HG03060 (cell line): Measurements from ENCODE around the gene SUCLG1.

Experiments
- ATAC-seq: cut with Tn5 transposase; IDR thresholded peaks from one replicate; pipeline ENCODE4 v1.9.1; 2021; ENCODE audit warnings: low read depth, moderate number of reproducible peaks; ENCODE audit not compliant: unreplicated experiment

Gene SUCLG1

DNA sequence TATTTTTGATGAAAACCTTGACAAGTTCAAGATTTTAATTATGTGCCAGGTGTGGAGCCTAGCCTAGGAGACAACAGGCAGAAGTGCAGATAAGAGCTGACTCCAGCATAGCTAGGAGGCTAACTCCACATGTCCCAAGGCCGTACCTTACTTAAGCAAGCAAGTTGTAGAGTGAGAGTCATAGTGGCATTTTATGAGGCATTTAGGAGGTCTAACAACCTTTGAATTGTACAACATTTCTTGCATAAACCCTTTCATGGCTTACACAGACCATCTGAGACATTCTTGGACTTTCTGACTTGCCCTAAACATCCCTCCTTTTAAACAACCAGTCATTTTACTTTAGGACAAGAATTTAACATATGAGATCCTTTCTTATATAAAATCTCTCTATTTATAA, 8.3 kb upstream of the SUCLG1 start:
- ATAC-seq, result no peak

DNA sequence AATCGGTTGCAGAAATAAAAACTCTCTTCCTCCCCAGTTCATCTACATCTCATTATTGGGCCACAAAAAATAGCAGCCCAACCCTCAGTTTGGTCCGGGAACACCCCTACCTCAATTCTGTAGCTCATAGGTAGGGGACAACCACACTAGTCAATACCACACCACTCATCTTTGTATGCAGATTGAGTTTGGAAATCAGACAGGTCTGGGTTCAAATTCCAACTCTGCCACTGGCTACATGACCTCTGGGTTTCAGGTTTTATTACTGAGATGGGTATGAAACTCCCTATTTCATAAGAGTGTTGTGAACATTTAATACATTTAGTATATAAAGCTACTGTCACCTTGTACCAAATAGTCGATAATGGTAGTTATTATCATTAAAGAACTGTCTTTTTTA, 2.2 kb upstream of the SUCLG1 start:
- ATAC-seq, result no peak

DNA sequence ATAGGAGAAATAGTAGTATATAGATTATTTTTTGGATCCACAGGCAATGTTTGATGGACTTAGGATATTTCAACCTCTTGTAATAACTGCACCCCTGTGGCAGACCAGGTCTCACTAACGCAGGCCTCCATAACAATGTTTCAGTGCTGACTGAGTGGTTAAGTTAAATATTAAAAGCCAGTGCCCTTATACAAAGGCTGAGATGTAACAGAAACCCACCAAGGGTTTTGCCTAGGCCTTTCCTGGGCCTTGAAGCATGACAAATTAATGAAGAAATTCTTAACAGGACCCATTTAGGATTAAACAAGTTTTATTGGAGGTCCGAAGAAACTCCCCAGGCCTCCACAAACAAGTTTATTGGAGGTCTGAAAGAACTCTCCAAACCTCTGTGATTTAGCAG, 1.6 kb upstream of the SUCLG1 start:
- ATAC-seq, result no peak

DNA sequence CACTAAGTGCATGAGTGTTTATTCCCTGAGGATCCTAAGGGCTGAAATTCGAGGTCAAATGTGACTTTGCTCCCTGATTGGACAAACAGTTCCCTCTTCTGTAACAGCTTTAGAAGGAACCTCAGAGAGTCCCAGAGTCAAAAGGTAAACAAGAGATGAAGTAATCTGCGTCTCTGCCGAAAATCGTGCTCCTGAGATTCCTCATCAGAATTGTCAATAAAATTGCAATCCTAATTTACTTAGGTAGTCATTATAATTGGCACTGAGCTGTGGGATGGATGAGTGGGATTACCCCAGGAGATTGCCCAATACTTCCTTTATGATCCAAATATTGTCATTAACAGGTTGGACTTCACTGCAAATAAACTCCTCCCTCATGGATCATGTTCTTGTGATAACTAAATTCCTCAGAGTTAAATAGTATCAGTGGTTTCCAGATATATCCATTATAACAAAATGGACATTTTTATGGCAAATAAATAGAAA, 907 bp upstream of the SUCLG1 start:
- ATAC-seq, result no peak

DNA sequence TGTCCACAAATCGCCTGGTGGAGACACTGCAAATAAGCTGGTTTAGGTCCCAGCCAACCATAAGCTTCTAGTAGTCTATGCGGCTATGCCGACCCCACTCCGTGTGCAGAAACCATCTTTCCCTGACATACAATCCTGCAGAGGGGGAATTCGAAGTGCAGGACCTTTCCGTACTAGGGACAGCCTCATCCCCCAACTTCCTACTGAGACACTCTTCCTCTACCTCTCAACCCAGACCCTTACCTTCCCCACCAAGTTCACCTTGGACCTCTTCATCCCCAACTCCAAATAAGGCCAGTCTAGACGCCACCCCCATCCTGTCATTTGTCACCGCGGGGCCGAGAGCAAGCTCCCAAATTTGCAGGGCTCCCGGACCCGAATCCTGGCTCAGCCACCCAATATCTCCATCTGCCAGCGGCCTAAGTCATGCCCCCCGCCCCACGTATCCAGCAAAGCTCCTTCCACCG, 496 bp downstream of the SUCLG1 start:
- ATAC-seq, result no peak

DNA sequence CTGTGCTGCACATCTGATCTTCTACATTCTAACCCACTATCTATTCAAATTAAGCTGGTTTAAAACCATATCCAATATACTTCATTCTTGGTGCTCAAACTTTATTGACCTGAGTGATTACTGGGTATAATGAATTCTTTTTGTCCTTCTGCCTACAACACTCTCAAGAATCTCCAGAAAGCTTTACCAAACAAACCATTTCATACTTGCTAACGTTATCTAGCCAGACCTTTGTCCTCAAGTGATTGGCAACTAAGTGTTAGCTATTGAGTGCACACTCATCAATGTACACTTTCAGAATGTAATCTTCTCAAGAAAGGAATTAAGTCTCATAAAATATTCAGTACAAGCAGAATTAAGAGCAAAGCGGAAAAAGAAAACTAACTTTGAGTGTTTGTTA, 1.4 kb downstream of the SUCLG1 start:
- ATAC-seq, result no peak

DNA sequence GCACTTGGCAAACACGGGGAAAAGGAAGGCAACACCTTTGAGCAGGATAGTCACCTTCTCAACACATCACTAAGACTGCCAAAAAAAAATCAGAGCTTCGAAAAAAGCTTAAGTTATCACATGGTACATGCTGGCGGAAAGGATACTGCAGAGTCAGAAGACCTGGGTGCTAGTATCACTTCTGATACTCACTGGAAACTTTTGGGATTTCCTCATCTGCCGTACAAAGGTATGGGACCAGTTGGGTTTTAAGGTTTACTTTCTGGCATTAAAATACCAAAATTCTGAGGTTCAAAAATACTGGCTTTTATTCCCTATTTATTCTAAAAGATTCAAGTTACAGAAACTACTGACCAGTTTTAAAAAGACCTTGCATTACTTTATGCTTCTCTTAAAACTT, 2.9 kb downstream of the SUCLG1 start:
- no peak for ATAC-seq

DNA sequence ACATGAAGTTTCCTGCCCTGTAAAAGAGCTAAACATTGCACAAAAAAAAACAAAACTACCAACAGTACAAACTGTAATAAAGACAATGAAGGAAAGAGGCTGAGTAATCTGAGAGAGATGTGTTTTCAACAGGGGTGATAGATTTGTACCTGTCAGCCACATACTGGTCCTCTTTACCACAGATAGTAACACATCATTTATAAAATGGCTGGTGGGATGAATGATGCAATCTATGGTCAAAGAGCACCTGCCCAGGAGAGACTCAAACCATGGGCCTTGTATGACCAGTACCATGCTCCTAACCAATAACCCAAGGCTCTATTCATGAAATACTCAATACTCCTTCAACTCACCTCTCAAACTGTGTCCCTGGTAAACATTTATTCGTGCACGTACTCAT, 4.5 kb downstream of the SUCLG1 start:
- ATAC-seq, result no peak

DNA sequence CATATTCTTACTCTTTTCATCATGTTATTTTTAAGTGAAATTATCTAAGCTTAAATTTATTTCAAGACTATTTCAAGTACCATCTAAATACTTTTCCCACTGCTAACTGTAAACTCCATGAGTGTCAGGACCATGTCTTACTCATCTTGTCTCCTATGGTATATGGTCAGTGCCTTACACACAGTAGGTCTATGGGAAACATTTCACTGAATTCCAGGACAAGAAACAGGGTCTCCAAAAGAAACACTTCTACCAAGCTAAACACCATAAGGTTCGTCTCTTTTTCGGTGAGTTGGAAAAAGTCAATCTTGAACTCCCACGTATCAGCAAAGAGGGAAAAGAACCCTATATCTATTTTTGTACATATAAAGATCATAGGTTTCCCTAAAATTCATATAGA, 6.5 kb downstream of the SUCLG1 start:
- ATAC-seq, result no peak

DNA sequence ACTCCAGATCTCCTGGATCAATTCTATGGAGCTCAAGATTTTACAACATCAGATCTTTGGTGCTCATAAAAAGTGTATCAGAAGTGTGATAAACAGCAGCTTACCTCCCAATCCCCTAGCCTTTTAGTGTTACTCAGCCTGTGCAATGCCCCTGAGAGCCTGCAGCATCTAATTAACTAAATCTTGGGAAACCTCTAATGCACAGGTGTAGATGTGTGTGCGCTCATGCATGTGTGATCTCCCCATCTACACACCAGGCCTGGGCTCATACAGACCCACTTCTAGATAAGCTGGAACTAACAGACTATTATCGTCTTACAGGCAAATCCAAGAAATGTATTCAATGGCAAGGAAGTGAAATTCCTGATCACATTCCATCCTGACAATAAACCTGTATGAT, 7.5 kb downstream of the SUCLG1 start:
- ATAC-seq, result no peak

DNA sequence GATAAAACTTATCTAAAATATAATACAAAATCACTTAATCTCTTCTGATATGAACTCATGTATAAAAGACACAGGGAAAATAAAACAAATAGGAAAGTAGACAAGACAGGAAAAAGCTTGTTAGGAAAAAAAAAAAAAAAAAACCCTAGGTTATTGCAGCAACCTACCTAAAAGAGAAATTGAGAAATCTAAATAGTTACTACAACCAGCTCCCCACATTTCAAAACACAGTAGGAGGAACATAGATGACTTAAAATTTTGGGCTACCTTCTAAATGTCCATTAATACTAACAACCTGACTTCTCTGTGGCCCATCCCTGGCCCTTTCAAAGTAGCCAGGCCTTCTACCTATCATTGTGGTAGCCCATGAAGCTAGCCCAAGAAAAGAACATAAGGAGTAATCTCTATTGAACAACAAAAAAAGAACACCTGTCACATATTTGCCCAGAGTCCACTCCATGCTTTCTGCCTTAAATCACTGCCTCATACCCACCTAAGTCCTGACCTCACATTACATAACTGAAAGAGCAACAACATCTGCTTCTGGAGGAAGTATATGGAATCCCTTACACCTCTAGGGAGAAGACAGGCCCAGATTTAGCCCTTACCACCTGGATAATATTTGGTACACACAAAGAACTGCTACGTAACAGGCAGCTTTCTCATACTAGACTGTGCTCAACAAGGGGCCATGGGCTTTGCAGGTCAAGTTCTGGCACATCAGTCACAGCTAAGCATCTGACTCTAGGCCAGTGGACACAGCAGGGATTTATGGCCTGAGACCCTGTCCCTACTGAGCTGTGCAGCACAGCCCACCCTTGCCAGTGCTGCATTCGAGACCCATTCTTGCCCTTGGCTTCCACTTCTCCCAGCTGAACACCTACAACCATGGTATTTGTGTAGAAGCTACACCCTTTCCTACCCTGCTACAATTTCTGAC, 8.5 kb downstream of the SUCLG1 start:
- ATAC-seq, result no peak

DNA sequence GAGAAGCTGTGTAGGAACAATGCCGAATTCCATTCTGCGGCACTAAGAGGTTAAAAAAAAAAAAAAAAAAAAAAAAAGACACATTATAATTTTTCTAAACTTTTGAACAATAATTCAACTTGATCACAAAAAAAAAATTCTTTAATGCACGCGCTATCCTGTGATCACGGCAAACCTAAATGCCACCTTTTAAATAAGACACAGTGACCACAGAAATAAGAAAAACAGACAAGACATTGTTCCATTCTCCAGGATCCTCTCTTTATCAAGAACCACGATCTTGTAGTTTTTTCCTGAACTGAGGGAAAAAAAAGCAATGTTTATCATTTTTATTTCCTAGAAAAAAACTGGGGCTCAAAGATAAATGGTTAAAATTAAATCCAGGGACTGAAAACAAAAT, 9.4 kb downstream of the SUCLG1 start:
- no peak for ATAC-seq

DNA sequence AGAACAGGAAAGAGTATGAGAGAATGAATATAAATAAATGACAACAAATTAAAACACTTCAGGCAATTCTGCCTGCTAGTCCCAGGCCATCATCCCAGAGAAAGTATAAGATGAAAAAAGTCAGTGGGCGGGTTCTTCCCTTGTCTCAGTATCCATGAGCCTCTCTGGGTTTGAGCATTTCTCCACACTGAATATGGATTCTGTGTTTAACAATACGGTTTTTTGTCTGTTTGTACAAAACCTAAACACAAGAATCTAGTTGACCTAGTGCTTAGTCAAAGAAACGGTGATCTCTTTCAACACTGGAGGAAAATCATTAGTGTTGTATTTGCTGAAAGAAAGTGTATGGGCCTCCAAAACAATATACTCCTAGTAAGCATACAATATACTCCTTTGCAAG, 10.0 kb downstream of the SUCLG1 start:
- no peak for ATAC-seq

DNA sequence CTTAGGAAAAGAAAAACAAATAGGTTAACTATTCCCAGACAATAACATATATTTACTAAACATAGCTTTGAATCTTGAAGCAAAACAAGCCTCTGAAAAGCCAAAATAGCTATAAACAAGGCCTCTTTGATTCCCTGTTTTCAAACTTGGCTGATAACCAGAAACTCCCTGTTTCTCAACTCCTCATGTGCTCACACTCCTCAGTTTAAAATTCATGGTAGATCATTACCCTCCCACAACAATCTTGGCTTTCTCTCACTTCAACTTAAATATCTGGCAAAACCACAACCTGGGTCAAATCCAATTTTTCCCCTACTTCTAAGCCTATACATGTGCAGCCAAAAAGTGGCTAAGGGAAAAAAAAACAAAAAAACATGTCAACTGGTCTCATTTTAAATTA, 15.6 kb downstream of the SUCLG1 start:
- no peak for ATAC-seq

DNA sequence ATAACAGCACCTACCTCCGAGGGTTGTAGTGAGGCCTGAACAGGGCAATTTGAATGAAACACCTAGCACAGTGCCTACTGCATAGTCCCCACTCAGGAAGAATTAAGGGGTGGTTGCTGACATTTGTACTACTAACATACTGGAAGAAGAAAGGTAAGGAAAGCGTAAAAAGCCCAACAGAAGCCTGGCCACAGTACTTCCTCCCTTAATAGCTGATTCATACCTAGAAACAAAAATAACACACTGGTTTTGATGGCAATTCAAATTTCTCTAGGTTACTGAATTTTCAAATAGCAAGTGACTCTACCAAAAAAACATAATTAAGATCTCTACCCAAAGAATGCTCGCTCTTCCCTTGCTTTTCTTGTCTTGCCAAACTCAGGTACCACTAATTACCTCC, 16.2 kb downstream of the SUCLG1 start:
- no peak for ATAC-seq

DNA sequence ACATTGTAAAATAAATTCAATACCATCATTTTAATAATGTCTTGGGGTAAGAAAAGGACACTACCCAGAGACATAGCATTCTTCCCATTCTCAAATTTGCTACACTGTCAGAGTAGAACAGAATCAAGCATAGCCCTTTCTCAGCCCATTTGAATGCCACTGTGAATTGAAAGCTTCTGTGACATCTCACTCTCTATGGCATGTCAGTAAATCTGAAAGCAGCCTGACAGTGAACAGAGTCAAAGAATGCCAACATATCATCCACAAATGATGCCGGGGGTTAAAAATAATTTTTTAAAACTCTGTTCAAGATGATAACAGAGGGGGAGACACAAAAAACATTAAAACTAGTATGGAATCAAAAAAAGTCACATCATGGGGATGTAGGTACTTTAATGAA, 17.6 kb downstream of the SUCLG1 start:
- ATAC-seq, result no peak

DNA sequence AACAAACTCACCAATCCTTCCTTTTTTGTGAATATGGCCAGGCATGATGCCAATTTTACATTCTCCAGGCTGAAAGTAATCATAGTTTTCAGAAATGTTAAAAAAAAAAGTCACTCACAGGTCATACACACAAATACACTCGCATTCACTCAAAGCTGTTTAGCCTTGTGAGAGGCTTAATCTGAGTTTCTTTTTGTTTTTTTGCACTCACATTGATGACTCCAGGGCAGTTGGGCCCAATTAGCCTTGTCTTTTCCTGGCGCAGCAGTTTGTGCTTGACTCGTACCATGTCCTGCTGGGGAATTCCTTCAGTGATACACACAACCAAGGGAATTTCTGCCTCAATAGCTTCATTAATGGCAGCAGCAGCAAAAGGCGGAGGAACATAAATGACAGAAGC, 18.0 kb downstream of the SUCLG1 start:
- no peak for ATAC-seq

DNA sequence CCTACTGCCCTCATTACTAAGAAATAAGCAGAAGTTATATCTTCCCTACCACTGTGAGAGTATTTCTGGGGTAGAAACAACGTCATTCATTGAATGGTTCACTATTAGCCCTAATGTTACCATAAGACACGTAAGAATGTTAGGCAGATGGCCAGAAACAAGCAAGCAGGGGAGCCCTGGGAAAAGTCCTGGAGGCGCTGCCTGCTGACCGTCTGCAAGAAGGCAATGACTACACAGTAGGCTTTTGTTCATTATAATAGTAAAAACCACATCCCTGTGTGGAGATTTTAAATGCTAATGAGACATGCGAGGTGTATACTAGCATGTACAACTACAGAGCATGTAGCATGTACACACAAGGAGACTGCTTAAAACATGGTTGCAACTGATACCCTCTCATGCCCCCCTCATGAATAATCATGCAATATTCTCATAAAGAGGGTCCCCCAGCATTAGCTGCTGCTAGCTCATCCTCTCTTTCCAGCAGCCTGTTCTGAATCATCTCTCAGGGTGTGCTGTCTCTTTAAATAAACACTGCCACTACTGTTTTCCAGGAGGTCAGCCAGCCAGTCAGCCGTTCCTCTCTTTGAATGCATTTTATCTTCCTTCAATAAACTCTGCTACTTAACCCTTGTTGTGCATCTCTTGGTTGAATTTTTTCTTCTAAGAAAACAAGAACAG, 23.6 kb downstream of the SUCLG1 start:
- no peak for ATAC-seq

DNA sequence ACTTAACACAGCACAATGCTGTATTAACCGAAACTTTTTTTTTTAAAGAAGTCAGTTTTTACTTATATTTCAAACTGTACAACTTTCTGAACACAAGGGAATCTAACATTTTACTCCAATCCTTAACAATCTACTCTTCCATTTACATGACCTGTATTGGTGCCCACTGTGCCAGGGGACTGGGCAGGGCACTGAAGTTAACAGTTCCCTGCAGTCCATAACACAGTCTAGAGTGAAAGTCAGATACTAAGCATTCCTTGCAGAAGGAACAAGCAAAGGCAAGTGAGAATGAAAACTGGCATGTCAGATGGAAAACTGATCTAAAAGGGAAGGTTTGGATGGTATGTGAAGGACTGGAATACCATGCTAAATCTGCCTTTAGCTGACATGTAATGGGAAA, 29.8 kb downstream of the SUCLG1 start:
- ATAC-seq, result no peak

DNA sequence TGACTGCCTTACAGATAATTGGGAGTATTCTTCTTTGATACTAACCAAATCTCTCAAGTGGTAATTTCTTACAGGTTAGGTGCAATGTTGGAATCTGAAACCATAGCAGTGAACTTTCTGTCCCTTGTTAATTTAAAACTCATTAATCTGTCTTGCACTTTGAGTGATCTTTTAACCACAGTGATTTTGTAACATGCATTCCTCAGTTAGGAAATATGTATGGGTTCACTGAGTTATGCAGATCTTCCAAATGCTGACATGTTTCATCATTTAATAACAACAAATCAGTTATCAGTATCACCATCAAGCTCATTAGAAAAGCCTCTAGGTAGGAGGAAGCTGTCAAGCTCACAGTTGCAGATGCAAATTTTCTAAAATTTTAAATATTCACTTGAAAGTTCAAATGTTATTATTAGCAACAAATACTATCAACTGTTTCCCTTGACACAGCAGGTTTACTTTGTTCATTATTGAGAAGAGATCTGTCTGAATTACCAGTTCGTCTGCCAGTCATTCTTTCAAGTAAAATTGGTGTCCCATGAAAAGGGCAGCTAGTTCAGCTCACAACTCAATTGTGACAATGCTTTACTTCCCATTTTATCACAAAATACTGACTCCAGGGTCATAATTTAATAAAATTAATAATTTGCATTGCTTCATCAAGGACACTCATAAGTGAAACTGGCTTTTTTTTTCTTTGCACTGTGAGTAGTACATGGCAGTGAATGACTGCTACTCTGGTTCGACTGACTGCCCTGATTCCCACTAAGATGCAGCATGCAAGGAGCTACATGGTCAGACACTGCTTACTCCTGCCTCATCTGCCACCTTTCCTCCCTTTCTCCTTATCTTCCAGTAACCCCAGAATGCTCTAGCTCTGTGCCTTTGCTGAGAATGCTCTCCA, 31.6 kb downstream of the SUCLG1 start:
- no peak for ATAC-seq

DNA sequence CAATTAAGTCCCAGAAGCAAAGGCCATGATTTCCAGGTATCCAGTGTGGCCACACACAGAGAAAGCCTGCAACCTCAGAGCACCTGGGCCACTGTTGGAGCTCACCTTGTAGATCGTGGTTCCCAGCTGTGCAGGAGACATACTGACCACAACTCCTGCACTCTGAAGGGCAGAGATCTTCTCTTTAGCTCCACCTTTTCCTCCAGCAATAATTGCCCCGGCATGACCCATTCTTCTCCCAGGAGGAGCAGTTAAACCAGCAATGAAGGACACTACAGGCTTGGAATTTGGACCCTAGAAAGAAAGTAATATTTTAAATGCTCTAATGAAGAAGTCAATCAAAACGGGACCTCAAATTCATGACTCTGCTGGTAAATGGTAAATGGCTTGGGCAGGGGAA, 33.8 kb downstream of the SUCLG1 start:
- no peak for ATAC-seq
